Mammary epithelial cell (primary cell): ENCODE results near the gene EFNA2.

Source experiments
- CTCF ChIP-seq, 2 donors: IDR thresholded peaks in 1 of 2; conservative IDR thresholded peaks in 1 of 2; 2 replicates each; pipeline ENCODE4 v1.5.1; 2011 to 2012; ENCODE audit warnings: inconsistent platforms in 2 of 2, low read length in 2 of 2, mild to moderate bottlenecking in 2 of 2, control low read depth in 1 of 2, low read depth in 1 of 2; ENCODE audit not compliant: insufficient read depth in 1 of 2; ENCODE audit errors: extremely low read depth in 1 of 2
- EZH2 ChIP-seq: IDR thresholded peaks from 2 replicates; pipeline ENCODE4 v1.6.1; 2012; ENCODE audit warnings: low read length, inconsistent platforms, borderline replicate concordance

GRCh38 chr19:1262623-1263123 is 23.0 kb upstream of the EFNA2 start:
- no peak for TF ChIP-seq CTCF (conservative IDR thresholded peaks at IDR 0.05 in 1 of 2, IDR thresholded peaks at IDR 0.05 in 1 of 2; ENCODE audit: extremely low read depth in 1 of 2, insufficient read depth in 1 of 2, low read depth in 1 of 2, low read length in 2 of 2)
- TF ChIP-seq EZH2 = no peak
